ENCODE data around the gene ACCS.

ACCS gene

GRCh38 chr11:44043157-44043556, 22.9 kb upstream of the ACCS start:
- no peak for DNase-seq

DNA sequence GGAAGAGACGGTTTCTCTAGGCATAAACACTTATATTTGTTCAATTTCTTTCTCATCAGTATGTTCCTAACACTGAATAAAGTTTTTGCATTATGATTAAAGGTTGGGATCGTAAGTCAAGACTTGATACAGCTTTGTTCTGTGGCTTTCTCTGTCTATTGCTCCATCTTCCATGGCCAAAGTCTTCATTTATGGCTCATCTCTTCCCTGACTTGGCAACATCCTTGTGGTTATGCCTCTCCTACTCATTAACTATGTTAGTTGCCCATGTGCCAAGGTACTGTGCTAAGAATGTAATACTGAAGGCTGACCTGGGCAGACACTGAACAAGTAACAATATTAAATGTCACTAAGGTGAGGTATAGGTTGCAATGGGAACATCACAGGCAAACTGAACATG, 19.9 kb upstream of the ACCS start:
- DNase-seq: no peak

GRCh38 chr11:44047298-44047697, 18.8 kb upstream of the ACCS start:
- DNase-seq: no peak

GRCh38 chr11:44047931-44048431, 18.1 kb upstream of the ACCS start, which contains the start of gene ACCSL:
Gene ACCSL, plus strand, starts transcription at chr11:44047981. Its CDS starts 56 bp downstream, at chr11:44048037.
- no peak for DNase-seq

GRCh38 chr11:44049832-44050231, 16.2 kb upstream of the ACCS start:
- no peak for DNase-seq

GRCh38 chr11:44051171-44051570, 14.9 kb upstream of the ACCS start:
- DNase-seq: no peak

GRCh38 chr11:44057340-44057739, 8.7 kb upstream of the ACCS start:
- DNase-seq: no peak

DNA sequence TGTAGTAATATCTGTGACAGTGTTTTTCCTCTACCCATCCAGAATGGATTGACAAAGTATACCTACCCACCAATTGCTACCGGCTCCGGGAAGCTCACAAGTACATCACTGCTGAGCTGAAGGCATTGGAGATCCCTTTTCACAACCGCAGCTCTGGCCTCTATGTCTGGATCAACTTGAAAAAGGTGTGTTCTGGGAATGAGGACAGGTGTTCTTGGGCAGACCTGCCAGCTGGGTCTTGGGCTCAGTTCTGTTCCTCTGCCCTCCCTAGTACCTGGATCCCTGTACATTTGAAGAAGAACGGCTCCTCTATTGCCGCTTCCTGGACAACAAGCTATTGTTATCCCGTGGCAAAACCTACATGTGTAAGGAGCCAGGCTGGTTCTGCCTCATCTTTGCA, 7.8 kb upstream of the ACCS start:
- no peak for DNase-seq

- no peak for DNase-seq
Measured at GRCh38 chr11:44065161-44065661, 859 bp upstream of the ACCS start.

DNA sequence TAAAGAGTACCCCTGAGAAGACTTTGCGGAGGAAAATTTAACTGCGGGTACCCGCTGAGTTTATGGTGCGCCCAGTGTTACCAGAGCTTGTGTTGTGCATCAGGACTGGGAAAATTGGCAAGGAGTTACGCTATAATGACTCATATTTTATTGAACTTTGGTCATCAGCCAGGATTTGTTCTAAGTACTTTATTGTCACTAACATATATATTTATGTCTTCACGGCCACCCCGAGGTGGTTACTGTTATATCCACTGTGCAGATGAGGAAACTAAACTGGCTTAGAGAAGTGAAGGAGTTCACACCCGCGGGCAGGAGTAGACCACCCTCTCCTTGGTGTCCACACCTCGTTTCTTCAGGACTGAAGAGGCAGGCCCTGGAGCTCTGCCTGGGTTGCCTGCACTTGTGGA, 667 bp downstream of the ACCS start:
- no peak for DNase-seq

DNA sequence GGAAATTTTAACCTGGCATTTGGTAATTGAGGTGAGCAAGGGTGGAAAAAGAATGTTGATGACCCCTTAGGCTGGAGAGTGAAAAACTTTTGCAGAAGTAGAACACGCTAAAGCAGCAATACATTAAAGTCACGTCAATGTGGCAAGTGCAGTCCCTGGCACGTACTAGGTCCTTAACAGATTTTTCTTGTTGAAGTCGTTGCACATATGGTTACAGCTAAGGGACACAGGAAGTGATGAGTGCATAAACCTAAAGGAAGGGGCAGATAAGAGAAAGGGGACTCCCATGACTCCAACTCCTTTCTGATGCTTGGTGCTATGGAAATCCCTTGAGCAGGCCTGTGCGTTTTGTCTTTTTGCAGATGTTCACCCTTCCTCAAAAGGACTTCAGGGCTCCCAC, 1.2 kb downstream of the ACCS start:
- DNase-seq: no peak

DNA sequence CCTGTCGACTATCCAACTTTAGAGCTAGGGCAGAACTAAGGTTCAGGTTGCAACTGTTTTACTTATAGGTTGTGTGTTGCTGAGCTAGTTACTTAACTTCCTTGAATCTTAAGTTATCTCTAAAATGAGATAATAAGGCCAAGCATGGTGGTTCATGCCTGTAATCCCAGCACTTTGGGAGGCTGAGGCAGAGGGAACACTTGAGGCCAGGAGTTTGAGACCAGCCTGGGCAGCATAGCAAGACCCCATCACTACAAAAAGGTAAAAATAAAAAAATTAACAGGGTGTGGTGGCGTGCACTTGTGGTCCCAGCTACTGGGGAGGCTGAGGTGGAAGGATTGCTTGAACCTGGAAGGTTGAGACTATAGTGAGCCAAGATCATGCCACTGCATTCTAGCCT, 2.1 kb downstream of the ACCS start:
- DNase-seq: no peak

DNA sequence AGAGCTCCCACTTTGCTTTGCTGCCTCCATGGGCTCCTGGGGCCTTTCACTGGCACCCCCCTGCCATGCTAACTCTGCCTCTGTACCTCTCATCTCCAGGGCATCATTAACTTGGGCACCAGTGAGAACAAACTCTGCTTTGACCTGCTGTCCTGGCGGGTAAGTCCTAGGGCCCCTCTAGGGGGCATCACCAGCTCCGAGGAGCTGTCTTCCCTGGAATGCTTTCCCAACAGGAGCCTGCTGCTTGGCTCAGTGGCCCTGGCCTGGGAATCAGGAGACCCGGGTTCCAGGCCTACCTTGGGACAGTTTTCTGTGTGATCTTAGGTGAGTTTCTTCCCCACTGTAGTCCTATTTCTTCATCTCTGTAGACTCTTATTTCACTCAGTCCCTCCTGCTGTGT, 5.1 kb downstream of the ACCS start:
- no peak for DNase-seq

GRCh38 chr11:44072757-44073658, 6.9 kb downstream of the ACCS start:
- no peak for DNase-seq

DNA sequence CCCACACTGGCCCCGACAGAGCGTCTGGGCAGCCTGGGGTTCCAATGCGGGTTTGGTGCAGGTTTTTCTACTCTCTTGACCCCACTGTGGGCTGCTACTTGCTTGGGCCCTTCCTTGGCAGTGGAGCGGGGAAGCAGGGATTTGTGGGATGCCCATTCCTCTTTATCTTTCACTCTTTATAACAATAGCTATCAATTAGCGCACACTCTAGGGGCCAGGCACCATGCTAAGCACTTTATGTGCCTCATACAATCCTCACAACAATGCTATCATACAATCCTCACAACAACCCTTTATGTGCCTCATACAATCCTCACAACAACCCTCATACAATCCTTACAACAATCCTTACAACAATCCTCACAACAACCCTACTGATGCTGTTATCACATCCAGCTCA, 12.7 kb downstream of the ACCS start:
- DNase-seq: no peak

GRCh38 chr11:44079376-44079775, 13.3 kb downstream of the ACCS start:
- DNase-seq: no peak

- no peak for DNase-seq
Measured at GRCh38 chr11:44080951-44081350, 14.9 kb downstream of the ACCS start.

DNA sequence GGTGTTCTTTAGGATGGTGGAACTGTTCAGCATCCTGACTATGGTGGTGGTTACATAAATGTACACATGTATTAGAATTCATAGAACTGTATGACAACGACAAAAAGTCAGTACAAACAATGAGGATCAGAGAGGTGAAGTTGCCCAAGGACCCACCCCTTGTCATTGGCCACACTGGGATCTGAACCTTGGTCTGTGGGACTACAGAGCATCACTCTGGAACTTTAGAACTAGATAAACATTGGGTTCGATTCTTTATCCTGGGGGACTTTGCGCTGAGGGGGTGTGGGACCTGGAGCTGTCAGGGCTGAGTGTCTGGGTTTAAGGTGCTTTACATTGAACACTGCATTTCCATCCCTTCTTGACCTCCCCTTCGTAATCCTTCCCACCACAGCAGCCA, 16.6 kb downstream of the ACCS start:
- no peak for DNase-seq

DNA sequence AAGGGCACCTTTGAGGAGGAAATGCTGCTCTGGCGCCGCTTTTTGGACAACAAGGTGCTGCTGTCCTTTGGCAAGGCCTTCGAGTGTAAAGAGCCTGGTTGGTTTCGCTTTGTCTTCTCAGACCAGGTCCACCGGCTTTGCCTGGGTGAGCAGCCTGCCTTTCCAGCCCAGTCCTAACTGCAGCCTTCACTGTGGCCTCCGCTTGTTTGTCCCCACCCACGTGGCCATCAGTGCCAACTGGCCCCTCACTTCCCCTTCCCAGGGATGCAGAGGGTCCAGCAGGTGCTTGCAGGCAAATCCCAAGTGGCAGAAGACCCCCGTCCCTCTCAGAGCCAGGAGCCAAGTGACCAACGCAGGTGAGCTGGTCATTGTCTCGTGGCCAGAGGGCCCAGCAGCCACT, 17.4 kb downstream of the ACCS start:
- no peak for DNase-seq

DNA sequence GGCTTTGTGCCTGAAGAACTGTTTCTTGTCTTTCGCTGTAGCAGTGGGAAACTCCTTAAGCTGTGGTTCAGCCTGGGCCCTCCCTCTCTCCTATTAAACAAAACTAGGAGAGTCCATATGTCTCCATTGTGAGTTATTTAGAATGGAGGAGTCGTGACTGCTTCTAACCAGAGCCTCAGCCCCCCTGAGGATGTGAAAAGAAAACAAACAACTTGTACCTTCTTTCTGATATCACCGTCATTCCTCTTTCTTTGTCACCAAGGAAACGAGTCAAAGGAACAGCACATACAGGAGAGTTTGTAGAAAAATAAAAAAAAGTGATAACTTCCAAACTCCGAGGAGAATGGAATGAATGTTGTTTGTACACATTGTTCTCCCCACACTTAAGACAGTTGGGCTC, 17.8 kb downstream of the ACCS start:
- no peak for DNase-seq

- no peak for DNase-seq
Measured at GRCh38 chr11:44085330-44085729, 19.3 kb downstream of the ACCS start.

- no peak for DNase-seq
Measured at GRCh38 chr11:44088377-44088776, 22.3 kb downstream of the ACCS start.

DNA sequence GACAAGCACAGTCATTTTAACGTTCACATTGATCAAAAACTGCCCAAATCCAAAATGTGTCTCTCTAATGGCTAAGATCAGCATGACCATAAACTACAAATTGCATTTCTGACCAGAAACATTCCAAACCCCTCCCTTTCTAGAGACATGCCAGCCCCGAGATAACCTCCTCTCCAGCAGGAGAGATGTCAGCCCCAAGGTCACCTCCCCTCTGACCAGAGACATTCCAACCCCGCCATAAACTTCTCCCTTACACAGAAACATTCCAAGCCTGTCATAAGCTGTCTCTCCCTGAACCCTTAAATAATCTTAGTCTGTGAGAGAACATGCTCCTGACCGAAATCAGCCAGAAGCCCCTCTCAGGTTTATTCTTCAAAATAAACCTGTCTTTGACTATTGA, 22.8 kb downstream of the ACCS start:
- no peak for DNase-seq

DNA sequence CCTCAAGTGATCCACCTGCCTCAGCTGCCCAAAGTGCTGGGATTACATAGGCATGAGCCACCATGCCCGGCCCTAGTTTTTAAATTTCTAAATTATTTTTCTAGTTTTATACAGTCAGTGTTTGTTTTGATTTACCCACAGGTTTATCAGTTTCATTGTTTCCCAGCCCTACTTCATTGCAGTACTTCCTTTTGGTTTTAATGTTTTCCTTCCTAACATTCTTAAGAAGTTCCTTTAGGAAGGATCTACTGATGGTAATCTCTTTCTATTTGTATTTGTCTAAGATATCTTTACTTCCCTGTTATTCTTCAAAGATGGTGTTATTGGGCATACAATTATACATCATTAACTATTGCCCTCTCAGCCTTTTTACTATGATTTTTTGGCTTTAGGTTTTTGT, 24.5 kb downstream of the ACCS start:
- DNase-seq: no peak

Measured in NCI-H524 (cell line).